Measurements from ENCODE around the gene SCGB1C1. TPM values are rescaled to one million over a fixed set of nuclear protein-coding genes. Genes with fewer than 3 reads are reported as not detected.
A peak's percentile ranks its signal among the peaks of the same experiment; 100 is the strongest.

Gene SCGB1C1
- total RNA-seq, 6 experiments from 2014 or later = not detected

GRCh38 chr11:224424-224823, 31.5 kb downstream of the SCGB1C1 start:
- Histone ChIP-seq H3K27me3 (no peaks in the 10 kb centered on the region), H3K27ac (no peak overlapping the region), H3K9me3 (no peaks in the 10 kb centered on the region), H3K36me3 (peaks cover 0 to 3% (median 0%) of the 10 kb centered on the region in 4 donors), H3K4me1 (no peaks in the 10 kb centered on the region), H3K4me3 (no peak overlapping the region)
- DNase-seq = peak in 1 of 3 donors; percentile 26
- WGBS (ENCODE audit: insufficient coverage, low coverage, low lambda C conversion rate, missing lambda C conversion rate) = 83% methylated on average over 4 of the region's 7 CpGs
- intact Hi-C loops (cut with DNase I) = no loop called here
- no peak for TF ChIP-seq POLR2A (IDR thresholded peaks at IDR 0.05)
- TF ChIP-seq CTCF (IDR thresholded peaks at IDR 0.05) = no peak
- ATAC-seq = no peak

GRCh38 chr11:225734-226453, 33.0 kb downstream of the SCGB1C1 start:
- Histone ChIP-seq H3K27ac (no peak overlapping the region), H3K4me1 (no peaks in the 10 kb centered on the region), H3K4me3 (no peak overlapping the region), H3K36me3 (peaks cover 0 to 3% (median 0%) of the 10 kb centered on the region in 4 donors), H3K9me3 (no peaks in the 10 kb centered on the region), H3K27me3 (no peaks in the 10 kb centered on the region)
- intact Hi-C loops (cut with DNase I) = no loop called here
- TF ChIP-seq CTCF (IDR thresholded peaks at IDR 0.05) (no peak), POLR2A (IDR thresholded peaks at IDR 0.05) (no peak)
- ATAC-seq (no peak), DNase-seq (peak in 1 of 3 donors; percentile 32)
- 89% methylated on average over 9 of the region's 10 CpGs for WGBS (ENCODE audit: insufficient coverage, low coverage, low lambda C conversion rate, missing lambda C conversion rate)

- Histone ChIP-seq H3K36me3 (peaks cover 0 to 2% (median 0%) of the 10 kb centered on the region in 4 donors), H3K27me3 (no peaks in the 10 kb centered on the region), H3K27ac (no peak overlapping the region), H3K9me3 (no peaks in the 10 kb centered on the region), H3K4me3 (no peak overlapping the region), H3K4me1 (no peaks in the 10 kb centered on the region)
- peak in 1 of 3 donors; percentile 20 for DNase-seq
- ATAC-seq = no peak
- WGBS (ENCODE audit: insufficient coverage, low coverage, low lambda C conversion rate, missing lambda C conversion rate) = 86% methylated on average over 6 of the region's 6 CpGs
- no peak for TF ChIP-seq CTCF (IDR thresholded peaks at IDR 0.05)
- TF ChIP-seq POLR2A (IDR thresholded peaks at IDR 0.05) = no peak
- intact Hi-C loops (cut with DNase I) = no loop called here
Observed at GRCh38 chr11:227824-228379, 35.0 kb downstream of the SCGB1C1 start.

- Histone ChIP-seq H3K4me1 (peaks cover 0 to 3% (median 0%) of the 10 kb centered on the region in 4 donors), H3K27me3 (no peaks in the 10 kb centered on the region), H3K27ac (no peak overlapping the region), H3K9me3 (no peaks in the 10 kb centered on the region), H3K4me3 (no peak overlapping the region), H3K36me3 (no peaks in the 10 kb centered on the region)
- TF ChIP-seq POLR2A (IDR thresholded peaks at IDR 0.05) (no peak), CTCF (IDR thresholded peaks at IDR 0.05) (no peak)
- WGBS (ENCODE audit: insufficient coverage, low coverage, low lambda C conversion rate, missing lambda C conversion rate) = 93% methylated on average over 3 of the region's 10 CpGs
- no peak for DNase-seq
- intact Hi-C loops (cut with DNase I) = no loop called here
- ATAC-seq = no peak
Observed at GRCh38 chr11:230431-230830, 37.6 kb downstream of the SCGB1C1 start.

Data from right lobe of liver (tissue), 6 donors.